Measurements from ENCODE around the gene GTF2IRD1. TPM values are rescaled to one million over a fixed set of nuclear protein-coding genes. Genes with fewer than 3 reads are reported as not detected.

GTF2IRD1 gene
- 4.1 and 4.3 TPM in 2 replicates for total RNA-seq

GRCh38 chr7:74453322-74454011 is at the start of gene GTF2IRD1:
TSS of gene GTF2IRD1 (plus strand) at chr7:74453906. CDS start at chr7:74508081, 54,175 bp downstream.

Other genes starting within 250 kb of the GTF2IRD1 start
- 0.52 and 0.98 TPM in 2 replicates for gene LAT2, start 243.9 kb upstream of the GTF2IRD1 start, total RNA-seq
- 14.2 and 16.6 TPM in 2 replicates for gene RFC2, start 199.5 kb upstream of the GTF2IRD1 start, total RNA-seq
- gene CLIP2, start 164.5 kb upstream of the GTF2IRD1 start, total RNA-seq = 24.2 and 27.1 TPM in 2 replicates
- 98.3 and 105 TPM in 2 replicates for gene GTF2I, start 203.8 kb downstream of the GTF2IRD1 start, total RNA-seq

Data from dermis lymphatic vessel endothelial cell (primary cell).